Activated CD4-positive, alpha-beta T cell treated with anti-CD3 and anti-CD28 coated beads, Interleukin-2, Interleukin-6, amounts not matched to agents 100 ng/mL and 50 ng/mL, durations not matched to agents 16 hours and 8 hours (primary cell): ENCODE results near the gene EHMT2.
A peak's percentile ranks its signal among the peaks of the same experiment; 100 is the strongest.
"Not testable (repeated sequence)": the region's sequence is repeated elsewhere in the genome, so short reads cannot be mapped to it uniquely, and the experiment has no call there.

ENCODE experiments used
- DNase-seq: peaks from one replicate; pipeline ENCODE4 v3.0.0-alpha.2; 2020

EHMT2 gene

DNA sequence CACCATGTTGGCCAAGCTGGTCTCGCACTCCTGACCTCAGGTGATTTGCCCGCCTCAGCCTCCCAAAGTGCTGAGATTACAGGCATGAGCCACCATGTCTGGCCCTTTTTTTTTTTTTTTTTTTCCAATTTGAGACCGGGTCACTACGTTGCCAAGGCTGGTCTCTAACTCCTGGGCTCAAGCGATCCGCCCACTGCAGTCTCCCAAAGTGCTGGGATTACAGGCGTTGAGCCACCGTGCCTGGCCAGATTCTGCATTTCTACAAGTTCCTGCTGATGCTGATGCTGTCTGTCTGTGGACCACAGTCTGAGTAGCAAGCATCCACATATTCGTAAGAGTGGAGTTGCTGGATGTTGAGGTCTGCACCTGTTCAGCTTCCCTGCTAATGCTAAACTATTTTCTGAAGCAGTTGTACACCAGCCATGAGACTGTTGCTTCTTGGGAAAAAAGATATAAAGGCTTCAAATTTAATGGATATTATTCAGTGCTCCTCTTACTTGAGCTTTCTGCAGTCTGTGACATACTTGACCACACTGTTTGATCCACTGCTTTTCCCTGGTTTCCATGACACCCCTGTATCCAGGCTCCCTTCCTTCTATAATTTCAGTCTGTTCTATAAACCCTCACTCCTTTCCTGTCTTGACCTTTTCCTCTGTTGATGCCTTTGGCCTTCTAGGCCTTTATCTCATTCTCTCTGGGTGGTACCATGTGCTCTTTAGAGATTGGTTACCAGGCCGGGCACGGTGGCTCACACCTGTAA, 14.5 kb upstream of the EHMT2 start:
- DNase-seq = no peak

DNA sequence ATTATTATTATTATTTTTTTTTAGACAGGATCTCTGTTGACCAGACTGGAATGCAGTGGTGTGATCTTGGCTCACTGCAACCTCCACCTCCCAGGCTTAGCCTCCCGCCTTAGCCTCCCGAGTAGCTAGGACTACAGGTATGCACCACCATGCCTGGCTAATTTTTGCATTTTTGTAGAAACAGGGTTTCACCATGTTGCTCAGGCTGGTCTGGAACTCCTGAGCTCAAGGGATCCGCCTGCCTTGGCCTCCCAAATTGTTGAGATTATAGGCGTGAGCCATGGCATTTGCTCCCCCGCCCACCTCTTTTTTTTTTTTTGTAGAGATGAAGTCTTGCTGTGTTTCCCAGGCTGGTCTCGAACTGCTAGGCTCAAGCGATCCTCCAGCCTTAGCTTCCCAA, 11.8 kb upstream of the EHMT2 start:
- DNase-seq = not testable (repeated sequence)

DNA sequence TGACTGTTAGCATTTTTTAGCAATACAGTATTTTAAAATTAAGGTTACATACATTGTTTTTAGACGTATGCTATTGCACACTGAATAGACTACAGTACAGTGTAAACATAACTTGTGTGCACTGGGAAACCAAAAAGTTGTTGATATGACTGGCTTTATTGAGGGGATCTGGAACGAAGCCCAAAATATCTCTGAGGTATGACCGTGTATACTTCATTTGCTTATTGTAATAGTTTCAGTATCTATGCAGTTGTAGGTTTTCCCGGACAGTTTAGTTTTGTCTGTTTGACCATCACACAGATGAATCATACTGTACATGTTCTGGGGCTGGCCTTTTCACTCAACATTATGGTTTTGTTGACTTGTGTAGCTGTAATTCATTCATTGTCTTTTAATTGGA, 11.3 kb upstream of the EHMT2 start:
- peak; percentile 61 for DNase-seq

DNA sequence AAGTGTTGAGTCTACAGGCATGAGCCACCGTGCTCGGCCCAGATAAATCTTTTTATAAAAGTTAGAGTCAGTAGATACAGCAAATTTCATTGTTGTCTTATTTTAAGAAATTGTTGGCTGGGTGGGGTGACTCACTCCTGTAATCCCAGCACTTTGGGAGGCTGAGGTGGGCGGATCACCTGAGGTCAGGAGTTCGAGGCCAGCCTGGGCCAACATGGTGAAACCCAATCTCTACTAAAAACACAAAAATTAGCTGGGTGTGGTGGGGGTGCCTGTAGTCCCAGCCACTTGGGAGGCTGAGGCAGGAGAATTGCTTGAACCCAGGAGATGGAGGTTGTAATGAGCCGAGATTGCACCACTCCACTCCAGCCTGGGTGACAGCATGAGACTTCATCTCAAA, 10.8 kb upstream of the EHMT2 start:
- DNase-seq = not testable (repeated sequence)

DNA sequence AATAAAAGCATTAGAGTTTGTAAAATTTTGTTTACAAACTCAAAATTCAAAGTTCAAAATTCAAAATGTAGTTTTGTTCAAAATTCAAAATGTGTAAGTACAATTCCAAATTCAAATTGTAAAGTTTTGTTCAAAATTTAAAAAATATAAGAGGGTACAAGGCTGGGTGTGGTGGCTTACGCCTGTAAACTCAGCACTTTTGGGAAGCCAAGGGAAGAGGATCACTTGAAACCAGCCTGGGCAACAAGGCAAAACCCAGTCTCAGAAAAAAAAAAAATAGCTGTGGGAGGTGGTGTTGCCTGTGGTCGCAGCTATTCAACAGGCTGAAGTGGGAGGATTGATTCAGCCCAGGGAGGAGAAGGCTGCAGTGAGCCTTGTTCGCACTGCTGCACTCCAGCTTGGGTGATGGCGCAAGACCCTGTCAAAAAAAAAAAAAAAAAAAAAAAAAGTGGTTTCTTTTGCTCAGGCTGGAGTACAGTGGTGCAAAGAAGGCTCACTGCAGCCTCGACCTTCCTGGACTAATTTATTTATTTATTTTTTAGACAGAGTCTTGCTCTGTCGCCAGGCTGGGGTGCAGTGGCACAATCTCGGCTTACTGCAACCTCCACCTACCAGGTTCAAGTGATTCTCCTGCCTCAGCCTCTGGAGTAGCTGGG, 9.8 kb upstream of the EHMT2 start:
- DNase-seq = peak; percentile 39

DNA sequence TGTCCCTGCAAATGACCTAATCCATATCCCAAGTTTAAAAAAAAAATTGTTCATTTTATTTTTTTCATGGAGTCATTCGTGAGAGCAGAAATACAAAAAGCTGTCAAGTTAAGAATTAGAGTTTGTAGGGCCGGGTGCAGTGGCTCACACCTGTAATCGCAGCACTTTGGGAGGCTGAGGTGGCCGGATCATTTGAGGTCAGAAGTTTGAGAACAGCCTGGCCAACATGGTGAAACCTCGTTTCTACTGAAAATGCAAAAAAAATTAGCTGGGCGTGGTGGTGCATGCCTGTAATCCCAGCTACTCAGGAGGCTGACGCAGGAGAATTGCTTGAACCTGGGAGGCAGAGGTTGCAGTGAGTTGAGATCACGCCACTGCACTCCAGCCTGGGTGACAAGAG, 9.2 kb upstream of the EHMT2 start:
- DNase-seq = not testable (repeated sequence)

DNA sequence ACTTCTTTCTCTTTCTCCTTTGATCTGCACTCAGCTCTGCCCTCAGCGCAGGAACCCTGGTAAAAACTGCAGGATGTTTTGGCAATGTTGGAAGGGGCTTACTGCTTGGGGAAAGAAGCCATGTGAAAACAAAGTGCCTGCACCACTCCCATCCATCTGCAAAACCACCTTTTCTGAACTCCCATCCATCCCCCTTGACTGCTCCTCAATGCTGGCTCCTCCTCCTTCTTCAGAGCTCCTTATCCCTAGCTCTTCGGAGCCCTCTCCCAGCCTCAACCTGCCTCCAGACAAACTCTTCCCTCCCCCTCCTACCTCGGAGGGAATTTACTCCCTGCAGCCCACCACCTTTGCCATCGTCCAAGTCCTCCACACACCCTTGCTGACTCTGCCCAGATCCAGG, 8.6 kb upstream of the EHMT2 start:
- DNase-seq = no peak

DNA sequence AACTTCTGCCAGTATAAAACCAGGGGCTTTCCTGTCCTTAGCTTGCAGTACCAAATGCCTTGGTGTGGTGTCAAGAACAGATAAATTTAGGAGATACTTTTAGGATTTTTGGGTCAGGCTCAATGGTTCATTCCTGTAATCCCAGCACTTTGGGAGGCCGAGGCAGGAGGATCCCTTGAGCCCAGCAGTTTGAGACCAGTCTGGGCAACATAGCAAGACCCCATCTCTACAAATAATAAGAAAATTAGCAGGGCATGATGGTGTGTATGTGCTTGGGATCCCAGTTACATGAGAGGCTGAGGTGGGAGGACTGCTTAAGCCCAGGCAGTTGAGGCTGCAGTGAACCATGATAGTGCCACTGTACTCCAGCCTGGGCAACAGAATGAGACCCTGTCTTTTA, 7.5 kb upstream of the EHMT2 start:
- DNase-seq = no peak

DNA sequence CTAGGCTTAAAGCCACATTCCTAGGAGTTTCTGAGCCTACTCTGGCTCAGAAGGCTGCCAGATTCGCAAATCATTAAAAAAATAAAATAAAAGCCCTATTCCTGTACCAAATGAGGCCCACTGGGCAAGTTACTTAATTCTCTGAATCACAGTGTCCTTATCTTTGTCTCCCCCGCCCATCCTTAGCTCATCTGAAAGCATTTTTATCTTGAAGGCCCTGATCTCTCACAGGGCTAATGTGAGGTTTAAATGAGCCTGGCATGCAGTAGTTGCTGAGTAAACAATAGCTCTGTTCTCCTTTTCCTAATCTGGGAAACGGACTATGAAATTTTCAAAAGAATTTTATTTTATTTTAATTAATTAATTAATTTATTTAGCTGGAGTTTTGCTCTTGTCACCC, 6.5 kb upstream of the EHMT2 start:
- no peak for DNase-seq

DNA sequence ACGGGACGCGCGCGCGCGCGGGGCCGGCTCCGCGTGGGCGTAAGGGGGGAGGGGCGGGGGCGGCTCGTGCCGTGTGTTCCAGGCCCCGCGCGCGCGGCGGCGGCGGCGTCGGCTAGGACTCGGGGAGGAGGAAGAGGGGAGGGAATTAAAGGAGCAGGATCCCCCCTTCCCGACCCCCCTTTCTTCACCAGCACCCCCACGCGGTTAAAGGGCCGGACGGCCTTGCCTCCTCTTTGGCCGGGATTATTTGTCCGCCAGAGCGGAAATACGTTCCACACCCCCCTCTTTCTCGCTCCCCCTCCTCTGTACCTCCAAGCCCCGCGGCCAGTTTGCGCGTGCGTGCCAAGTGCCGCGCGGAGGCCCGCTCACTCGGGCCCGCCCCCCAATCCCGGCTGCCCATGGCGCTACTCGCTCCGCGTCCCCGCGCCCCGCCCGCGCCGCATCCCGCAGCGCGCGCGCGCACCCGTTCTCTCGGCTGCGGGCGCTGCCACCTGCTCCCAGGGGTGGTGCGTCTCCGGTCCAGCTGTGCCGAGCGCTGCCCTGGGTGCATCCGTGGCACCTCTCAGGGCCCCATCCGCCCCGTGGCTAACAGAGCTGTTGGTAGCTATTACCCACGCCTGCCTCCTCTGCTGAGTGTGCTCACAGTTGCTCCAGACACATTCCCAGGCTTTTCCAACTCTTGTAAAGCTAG, 4.6 kb upstream of the EHMT2 start, which contains the start of gene ZBTB12:
Gene ZBTB12 (minus strand): TSS at position 134 of the 691 bp plus-strand sequence. CDS start 781 bp downstream, outside the sequence.
- DNase-seq = peak; percentile 91

DNA sequence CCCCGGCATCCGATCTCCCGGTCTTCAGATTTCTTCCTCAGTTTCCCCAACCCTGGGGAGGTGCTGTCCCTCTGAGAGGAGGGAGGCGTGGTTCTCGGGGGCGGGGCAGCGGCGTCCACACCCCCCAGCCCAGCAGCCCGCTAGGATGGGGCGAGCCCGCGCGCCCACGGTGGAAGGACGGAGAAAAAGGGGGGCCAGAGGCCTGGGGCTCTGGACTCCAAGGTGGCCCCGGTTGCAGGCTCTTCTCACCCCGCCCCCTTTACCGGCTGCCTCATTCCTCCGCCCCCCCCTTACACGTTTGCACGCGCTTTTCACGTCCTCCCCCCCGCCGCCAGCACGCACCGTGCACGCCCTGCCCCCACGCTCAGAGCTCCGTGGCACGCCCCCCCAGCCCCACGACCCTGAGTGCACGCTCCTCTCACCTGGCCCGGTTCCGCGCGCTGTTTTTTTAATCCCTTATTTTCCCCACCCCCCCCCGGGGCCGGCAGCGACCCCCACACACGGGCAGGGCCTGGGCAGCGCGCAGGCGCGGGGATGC, 4.0 kb upstream of the EHMT2 start:
- peak; percentile 69 for DNase-seq

DNA sequence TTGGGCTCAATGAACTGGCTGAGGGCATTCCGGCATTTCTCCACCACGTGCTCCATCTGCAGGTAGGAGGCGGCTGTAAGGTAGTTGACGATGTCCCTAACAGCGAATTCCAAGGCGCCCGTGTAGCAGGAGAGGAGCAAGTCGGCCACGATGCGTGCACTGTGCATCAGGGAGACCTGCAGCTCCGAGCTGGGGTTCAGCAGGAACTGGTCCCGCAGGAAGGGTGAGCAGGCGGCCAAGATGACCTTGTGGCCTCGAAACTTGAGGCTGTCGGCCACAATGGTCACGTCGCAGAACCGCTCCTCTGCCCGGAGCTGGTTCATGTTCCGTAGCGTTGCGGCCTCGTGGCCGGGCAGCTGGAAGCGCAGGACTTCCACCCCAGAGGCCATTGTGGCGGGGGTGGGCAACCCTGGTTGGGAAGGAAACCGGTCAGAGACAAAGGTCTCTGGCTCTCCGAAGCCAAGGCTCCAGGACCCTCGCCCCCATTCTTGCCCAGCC, 3.5 kb upstream of the EHMT2 start:
- DNase-seq = no peak

DNA sequence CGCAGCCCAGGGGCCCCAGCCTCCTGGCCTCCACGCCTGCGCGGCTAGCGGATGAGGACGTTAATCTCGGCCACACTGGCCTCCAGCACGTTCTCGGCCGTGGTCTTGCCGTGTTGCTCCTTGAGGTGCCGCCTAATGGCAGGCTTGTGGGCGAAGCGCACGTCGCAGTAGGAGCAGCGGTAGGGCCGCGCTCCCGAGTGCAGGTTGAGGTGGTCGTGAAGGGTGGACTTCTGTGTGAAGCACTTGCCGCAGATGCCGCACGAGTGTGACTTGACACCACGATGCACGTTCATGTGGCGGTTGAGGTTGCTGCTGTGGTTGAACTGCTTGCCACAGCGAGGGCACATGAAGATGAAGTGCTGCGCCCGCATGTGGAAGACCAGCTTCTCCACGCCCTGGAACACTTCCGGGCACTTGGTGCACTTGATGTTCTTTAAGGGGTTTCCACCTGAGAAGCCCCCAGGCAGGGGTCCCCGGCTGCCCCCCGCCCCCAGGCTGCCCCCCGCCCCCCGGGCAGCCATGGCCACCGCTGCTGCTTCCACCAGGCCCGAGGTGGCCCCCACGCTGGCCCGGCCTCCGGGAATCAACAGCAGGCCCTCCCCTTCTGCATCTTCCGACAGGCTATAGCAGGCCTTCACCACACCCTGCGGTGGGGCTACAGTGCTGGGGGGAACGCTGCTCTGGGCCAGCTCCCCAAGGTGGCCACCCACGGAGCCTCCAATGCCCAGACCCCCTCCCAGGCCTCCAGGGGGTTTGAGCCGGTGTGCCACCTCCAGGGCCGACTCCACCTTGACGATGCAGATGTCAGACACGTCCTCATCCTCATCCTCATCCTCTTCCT, 2.6 kb upstream of the EHMT2 start:
- DNase-seq = no peak

DNA sequence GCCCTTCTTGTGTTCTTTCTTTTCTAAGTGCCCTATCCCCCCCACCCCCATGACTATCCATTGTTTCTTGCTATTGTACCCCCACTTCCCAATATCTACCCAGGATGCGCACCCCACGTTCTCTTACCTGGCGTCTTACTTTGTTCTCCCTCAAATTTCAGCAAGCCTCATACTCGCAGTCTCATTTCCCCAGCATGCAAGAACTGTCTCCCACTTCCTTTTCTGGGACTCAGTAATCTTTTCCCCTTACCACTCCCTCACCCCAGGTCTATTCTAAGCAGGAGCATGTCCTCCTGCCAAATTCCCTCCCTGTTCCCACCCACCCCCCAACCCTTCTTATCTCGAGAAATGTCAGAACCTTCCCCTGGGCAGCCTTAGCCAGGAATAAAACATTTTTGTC, 1.7 kb upstream of the EHMT2 start:
- DNase-seq = no peak

DNA sequence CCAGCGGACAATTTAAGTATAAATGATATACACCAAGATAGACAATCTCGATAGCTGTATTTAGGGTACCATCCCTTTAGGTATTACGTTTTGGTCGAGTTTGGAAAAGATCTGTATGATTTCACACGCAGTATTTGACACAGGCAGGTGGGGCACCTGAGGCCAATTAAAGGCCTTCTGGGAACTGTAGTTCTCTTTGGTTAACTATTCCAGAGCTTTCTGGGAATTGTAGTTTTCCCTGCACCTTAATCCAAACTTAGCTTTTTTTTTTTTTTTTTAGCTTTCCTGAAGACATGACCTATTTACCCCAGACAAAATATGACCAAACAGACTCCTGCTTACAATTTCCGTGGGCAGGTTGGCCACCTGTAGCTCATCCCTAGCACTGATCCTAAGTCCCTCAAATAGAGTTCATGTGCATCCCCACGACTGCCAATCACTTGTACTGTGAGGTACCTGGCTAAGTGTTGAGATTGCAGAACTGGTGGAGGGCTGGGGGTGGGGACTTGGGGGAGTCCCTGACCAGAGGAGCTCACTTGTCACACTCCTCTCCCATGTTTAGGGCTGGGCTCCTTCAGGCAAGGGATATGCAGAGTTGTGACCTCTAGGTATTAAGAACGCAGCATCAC, 999 bp upstream of the EHMT2 start:
- DNase-seq = peak; percentile 57

DNA sequence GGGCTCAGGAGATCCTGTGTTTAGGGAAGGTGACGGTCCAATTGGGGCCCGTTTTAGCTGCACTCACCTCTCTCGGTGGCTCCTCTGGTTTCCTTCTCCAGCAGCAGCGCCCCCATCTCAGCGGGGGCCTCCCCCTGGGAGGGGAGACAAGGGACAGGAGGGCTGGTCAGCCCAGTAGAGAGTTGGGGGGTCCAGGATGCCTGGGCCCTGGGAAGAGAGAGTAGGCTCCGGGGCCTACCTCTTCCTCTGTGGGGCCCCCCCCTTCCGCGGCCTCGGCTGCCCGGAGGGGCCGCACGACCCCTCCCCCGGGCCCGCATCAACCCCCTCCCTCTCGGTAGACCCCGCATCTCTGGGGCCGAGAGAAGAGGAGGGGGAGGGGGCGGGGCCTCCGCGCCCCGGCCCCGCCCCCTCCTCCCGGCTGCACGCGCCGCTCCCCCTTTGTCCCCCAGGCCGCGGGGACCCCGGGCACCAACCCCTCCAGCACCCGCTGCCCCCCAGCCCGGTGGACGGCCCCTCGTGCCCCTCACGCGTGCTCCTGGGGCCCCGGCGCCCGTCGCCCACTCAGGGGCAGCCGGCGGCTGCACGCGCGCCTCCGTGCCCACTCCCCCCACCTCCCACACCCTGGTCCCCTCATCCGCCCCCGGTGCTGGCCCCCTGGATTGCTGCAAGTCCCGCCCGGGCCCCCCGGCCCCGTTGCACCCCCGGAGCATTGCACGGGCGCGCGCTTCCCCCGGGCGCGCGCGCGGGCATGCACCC, 464 bp downstream of the EHMT2 start:
- DNase-seq = no peak

DNA sequence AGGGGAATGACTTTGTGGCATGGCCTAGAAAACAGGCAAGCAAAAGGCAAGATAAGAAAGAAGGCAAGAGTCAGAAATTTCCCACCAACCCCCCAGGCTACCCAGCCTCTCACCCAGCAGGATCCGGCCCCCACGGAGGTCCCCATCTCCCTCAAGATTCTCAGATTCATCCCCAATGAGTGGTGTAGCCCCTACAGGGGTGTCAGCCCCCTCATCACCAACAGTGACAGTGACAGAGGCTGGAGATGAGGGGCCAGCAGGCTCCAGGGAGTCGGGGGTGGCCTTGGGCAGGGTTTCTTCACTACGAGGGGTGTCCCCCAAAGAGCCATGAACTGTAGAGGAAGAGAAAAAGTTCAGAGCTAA, 1.0 kb downstream of the EHMT2 start:
- no peak for DNase-seq

DNA sequence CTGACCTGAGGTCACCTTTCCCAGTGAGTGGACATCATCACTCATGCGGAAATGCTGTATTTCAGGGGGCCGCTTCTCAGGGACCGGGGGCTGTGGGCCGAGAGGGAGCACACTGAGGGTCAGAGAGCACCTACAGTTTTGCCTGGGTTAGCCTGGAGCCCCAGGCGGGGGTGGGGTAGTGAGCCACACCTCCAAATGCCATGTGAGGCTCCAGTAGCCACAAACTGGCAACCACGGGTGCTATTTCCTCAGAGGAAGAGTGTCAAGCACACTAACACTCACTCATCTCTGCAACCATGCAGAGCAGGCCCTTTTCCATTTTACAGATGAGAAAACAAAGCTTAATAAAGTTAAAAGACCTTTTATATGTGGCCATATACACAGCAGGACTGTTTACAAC, 4.7 kb downstream of the EHMT2 start:
- DNase-seq = no peak

DNA sequence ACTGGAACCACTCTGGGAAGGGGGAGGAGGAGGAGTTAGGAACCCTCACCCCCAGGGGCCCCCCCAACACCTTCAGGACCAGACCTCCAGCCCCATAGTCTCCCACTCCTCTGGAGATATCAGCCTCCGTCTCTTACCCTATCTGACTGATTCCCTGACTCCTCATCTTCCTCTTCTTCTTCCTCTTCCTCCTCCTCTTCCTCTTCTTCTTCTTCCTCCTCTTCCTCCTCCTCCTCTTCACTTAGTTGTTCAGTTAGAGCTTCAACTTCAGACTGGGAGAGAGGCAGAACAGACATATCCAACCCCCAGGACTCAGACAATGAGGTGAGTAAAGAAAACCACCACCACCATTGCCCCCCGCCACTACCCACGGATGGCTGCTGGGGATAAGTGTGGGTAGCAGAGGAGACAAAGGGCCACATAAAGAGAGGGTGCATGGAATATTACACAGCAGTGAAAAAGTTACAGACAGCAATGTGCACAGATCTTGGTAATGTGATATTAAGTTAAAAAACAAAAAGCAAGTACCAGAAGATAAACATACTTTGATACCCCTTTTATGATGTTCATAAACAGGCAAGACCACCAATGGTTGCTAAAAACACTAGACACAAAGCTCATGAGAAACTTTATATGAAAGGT, 8.0 kb downstream of the EHMT2 start:
- DNase-seq = no peak
